PFSK-1 (cell line): ENCODE measurements around the gene COL4A2.

Experiments used
- FOXP2 ChIP-seq: optimal IDR thresholded peaks from 2 replicates; pipeline ENCODE3; 2011; ENCODE audit warnings: borderline replicate concordance, control low read depth, inconsistent platforms; ENCODE audit not compliant: insufficient read depth; ENCODE audit errors: extremely low read length, extremely low read depth
- POLR2AphosphoS5 ChIP-seq: IDR thresholded peaks from 2 replicates; pipeline ENCODE4 v1.6.1; 2012; ENCODE audit warnings: low read depth, mild to moderate bottlenecking, control low read depth, low read length, moderate library complexity
- SIN3A ChIP-seq: IDR thresholded peaks from 2 replicates; pipeline ENCODE4 v1.6.1; 2012; ENCODE audit warnings: mild to moderate bottlenecking, low read length, moderate library complexity, borderline replicate concordance; ENCODE audit not compliant: insufficient read depth
- TAF1 ChIP-seq: IDR thresholded peaks from 2 replicates; pipeline ENCODE4 v1.6.1; 2012; ENCODE audit warnings: low read length, control low read depth, borderline replicate concordance; ENCODE audit not compliant: insufficient read depth
- TF ChIP-seq, protein P1 (sequence below), 2 experiments: IDR thresholded peaks; 2 replicates each; pipeline versions ENCODE4 v1.6.1 to v1.8.0; 2011 to 2012; ENCODE audit warnings: low read depth in 2 of 2, low read length in 2 of 2, control low read depth in 1 of 2, inconsistent platforms in 1 of 2, mild to moderate bottlenecking in 1 of 2, moderate library complexity in 1 of 2; ENCODE audit not compliant: insufficient read depth in 1 of 2

Gene COL4A2

GRCh38 chr13:110560601-110561343 lies 253.7 kb downstream of the COL4A2 start:
- no peak for TF ChIP-seq FOXP2
- TF ChIP-seq, protein P1, sequence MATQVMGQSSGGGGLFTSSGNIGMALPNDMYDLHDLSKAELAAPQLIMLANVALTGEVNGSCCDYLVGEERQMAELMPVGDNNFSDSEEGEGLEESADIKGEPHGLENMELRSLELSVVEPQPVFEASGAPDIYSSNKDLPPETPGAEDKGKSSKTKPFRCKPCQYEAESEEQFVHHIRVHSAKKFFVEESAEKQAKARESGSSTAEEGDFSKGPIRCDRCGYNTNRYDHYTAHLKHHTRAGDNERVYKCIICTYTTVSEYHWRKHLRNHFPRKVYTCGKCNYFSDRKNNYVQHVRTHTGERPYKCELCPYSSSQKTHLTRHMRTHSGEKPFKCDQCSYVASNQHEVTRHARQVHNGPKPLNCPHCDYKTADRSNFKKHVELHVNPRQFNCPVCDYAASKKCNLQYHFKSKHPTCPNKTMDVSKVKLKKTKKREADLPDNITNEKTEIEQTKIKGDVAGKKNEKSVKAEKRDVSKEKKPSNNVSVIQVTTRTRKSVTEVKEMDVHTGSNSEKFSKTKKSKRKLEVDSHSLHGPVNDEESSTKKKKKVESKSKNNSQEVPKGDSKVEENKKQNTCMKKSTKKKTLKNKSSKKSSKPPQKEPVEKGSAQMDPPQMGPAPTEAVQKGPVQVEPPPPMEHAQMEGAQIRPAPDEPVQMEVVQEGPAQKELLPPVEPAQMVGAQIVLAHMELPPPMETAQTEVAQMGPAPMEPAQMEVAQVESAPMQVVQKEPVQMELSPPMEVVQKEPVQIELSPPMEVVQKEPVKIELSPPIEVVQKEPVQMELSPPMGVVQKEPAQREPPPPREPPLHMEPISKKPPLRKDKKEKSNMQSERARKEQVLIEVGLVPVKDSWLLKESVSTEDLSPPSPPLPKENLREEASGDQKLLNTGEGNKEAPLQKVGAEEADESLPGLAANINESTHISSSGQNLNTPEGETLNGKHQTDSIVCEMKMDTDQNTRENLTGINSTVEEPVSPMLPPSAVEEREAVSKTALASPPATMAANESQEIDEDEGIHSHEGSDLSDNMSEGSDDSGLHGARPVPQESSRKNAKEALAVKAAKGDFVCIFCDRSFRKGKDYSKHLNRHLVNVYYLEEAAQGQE (IDR thresholded peaks at IDR 0.05; ENCODE audit: insufficient read depth in 1 of 2, low read depth in 2 of 2, low read length in 2 of 2) = no peak
- no peak for TF ChIP-seq TAF1
- TF ChIP-seq POLR2AphosphoS5 = no peak
- TF ChIP-seq SIN3A = no peak

DNA sequence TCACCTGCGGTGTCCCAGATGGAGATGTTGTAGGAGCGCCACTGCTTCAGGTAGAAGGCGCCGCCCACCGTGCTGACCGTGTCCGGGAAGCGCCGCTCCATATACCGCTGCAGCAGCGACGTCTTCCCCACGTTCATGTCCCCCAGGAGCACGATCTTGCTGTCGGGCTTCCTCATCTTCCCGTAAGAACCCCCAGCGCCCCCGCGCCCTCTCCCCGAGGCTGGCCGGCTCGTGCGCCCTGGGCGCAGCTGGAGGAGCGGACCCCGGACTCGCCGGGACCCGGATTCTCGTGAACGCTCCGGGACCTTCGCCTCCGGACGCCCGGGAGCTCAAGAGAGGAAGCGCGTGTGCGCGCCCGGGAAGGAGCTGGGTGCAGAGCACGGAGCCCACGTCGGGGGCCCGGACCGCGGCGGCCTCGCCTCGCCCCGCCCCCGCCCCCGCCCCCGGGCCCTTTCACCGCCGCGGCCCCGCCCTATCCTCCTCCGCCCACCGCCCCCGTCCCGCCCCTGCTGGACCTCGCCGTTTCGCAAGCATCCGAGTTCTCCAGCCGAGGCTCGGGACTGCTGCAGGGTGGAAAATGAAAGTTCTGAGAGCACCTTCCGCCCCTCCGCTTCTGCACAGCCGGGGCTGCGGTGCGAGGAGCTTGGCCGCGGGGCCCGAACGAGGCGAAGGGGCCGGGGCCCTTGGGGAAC lies 254.4 kb downstream of the COL4A2 start, which contains the start of gene RAB20:
TSS of gene RAB20 (minus strand) at position 379 of the 692 bp plus-strand sequence. CDS start at position 176, 203 bp downstream.
- TF ChIP-seq POLR2AphosphoS5 = peak; percentile 43; the same call in 1 of the 2 replicates
- TF ChIP-seq, protein P1 (IDR thresholded peaks at IDR 0.05; ENCODE audit: insufficient read depth in 1 of 2, low read depth in 2 of 2, low read length in 2 of 2) = no peak
- TF ChIP-seq TAF1 = 0 out of 2 replicates have a peak, but pooled peaks have one; percentile 36
- no peak for TF ChIP-seq FOXP2
- no peak for TF ChIP-seq SIN3A

- TF ChIP-seq, protein P1 (IDR thresholded peaks at IDR 0.05; ENCODE audit: insufficient read depth in 1 of 2, low read depth in 2 of 2, low read length in 2 of 2) = no peak
- no peak for TF ChIP-seq POLR2AphosphoS5
Measured at GRCh38 chr13:110562036-110562597, 255.0 kb downstream of the COL4A2 start.
